ENCODE results near the gene ZNF112. TPM values are rescaled to one million over a fixed set of nuclear protein-coding genes. Genes with fewer than 3 reads are reported as not detected.
A peak's percentile ranks its signal among the peaks of the same experiment; 100 is the strongest.
"Not testable (repeated sequence)": the region's sequence is repeated elsewhere in the genome, so short reads cannot be mapped to it uniquely, and the experiment has no call there.

Gene ZNF112
- polyA plus RNA-seq (2013, experiment 1 of 2) = 2.5 TPM
- 3.5 TPM for polyA plus RNA-seq (2013, experiment 2 of 2)

- H3K27ac ChIP-seq (ENCODE audit: low read depth, low read length) = no peak within 1 kb of the TSS
- H3K4me3 ChIP-seq (ENCODE audit: low read length) = peak within 1 kb of the TSS; percentile 71
- H3K36me3 ChIP-seq (ENCODE audit: insufficient read depth, low read length) = no peaks in the 10 kb centered on the region
- H3K9ac ChIP-seq (ENCODE audit: low read depth, low read length) = peak within 1 kb of the TSS; percentile 58
- H3K4me1 ChIP-seq (ENCODE audit: insufficient read depth, low read length) = peaks cover 5% of the 10 kb centered on the region
- no peaks in the 10 kb centered on the region for H3K27me3 ChIP-seq (ENCODE audit: insufficient read depth, low read length)
- H3K9me3 ChIP-seq (ENCODE audit: insufficient read depth, low read depth, low read length) = peaks cover 6% of the 10 kb centered on the region; the same call in 1 of the 2 replicates
- WGBS = 2% methylated on average over 38 of the region's 38 CpGs
These were observed at the start of gene ZNF112 for GRCh38 chr19:44356383-44357111. Gene ZNF112 (minus strand): TSS chr19:44356680. CDS start chr19:44340539, 16,141 bp downstream.

GRCh38 chr19:44401139-44402115, 44.9 kb upstream of the ZNF112 start, which contains the start of gene ZNF285:
Gene ZNF285 (minus strand): TSS chr19:44401608. CDS start chr19:44397213, 4,395 bp downstream.
- H3K36me3 ChIP-seq (ENCODE audit: insufficient read depth, low read length) = no peaks in the 10 kb centered on the region
- H3K4me3 ChIP-seq (ENCODE audit: low read length) = peak within 1 kb of the TSS; percentile 81
- H3K9ac ChIP-seq (ENCODE audit: low read depth, low read length) = peak within 1 kb of the TSS; percentile 54
- H3K9me3 ChIP-seq (ENCODE audit: insufficient read depth, low read depth, low read length) = peaks cover 24% of the 10 kb centered on the region; the same call in 1 of the 2 replicates
- WGBS = 8% methylated on average over 37 of the region's 43 CpGs
- H3K27ac ChIP-seq (ENCODE audit: low read depth, low read length) = no peak within 1 kb of the TSS
- no peaks in the 10 kb centered on the region for H3K27me3 ChIP-seq (ENCODE audit: insufficient read depth, low read length)
- H3K4me1 ChIP-seq (ENCODE audit: insufficient read depth, low read length) = no peaks in the 10 kb centered on the region

- H3K9me3 ChIP-seq (ENCODE audit: insufficient read depth, low read depth, low read length) = peaks cover 12% of the 10 kb centered on the region; the same call in 1 of the 2 replicates
- not testable (repeated sequence) for H3K4me3 ChIP-seq (ENCODE audit: low read length); H3K27ac ChIP-seq (ENCODE audit: low read depth, low read length); H3K27me3 ChIP-seq (ENCODE audit: insufficient read depth, low read length); H3K4me1 ChIP-seq (ENCODE audit: insufficient read depth, low read length); H3K36me3 ChIP-seq (ENCODE audit: insufficient read depth, low read length); H3K9ac ChIP-seq (ENCODE audit: low read depth, low read length)
- 93% methylated on average over 2 of the region's 4 CpGs for WGBS
These were observed 32.8 kb upstream of the ZNF112 start for GRCh38 chr19:44389268-44389667.

GRCh38 chr19:44374789-44375188, 18.3 kb upstream of the ZNF112 start:
- Histone ChIP-seq H3K4me3 (ENCODE audit: low read length) (no peak overlapping the region), H3K27me3 (ENCODE audit: insufficient read depth, low read length) (no peaks in the 10 kb centered on the region), H3K9ac (ENCODE audit: low read depth, low read length) (no peak overlapping the region), H3K4me1 (ENCODE audit: insufficient read depth, low read length) (no peaks in the 10 kb centered on the region), H3K9me3 (ENCODE audit: insufficient read depth, low read depth, low read length) (peaks cover 36% of the 10 kb centered on the region), H3K27ac (ENCODE audit: low read depth, low read length) (no peak overlapping the region), H3K36me3 (ENCODE audit: insufficient read depth, low read length) (no peaks in the 10 kb centered on the region)
- 0% methylated on average over 1 of the region's 2 CpGs for WGBS

GRCh38 chr19:44371815-44372480, 15.5 kb upstream of the ZNF112 start:
- Histone ChIP-seq H3K36me3 (ENCODE audit: insufficient read depth, low read length) (no peaks in the 10 kb centered on the region), H3K4me1 (ENCODE audit: insufficient read depth, low read length) (no peaks in the 10 kb centered on the region), H3K4me3 (ENCODE audit: low read length) (no peak overlapping the region), H3K27me3 (ENCODE audit: insufficient read depth, low read length) (no peaks in the 10 kb centered on the region), H3K27ac (ENCODE audit: low read depth, low read length) (no peak overlapping the region), H3K9ac (ENCODE audit: low read depth, low read length) (no peak overlapping the region), H3K9me3 (ENCODE audit: insufficient read depth, low read depth, low read length) (peaks cover 28% of the 10 kb centered on the region)
- WGBS = 86% methylated on average over 20 of the region's 20 CpGs

- no peaks in the 10 kb centered on the region for H3K27me3 ChIP-seq (ENCODE audit: insufficient read depth, low read length)
- H3K4me3 ChIP-seq (ENCODE audit: low read length) = no peak overlapping the region
- H3K36me3 ChIP-seq (ENCODE audit: insufficient read depth, low read length) = no peaks in the 10 kb centered on the region
- H3K27ac ChIP-seq (ENCODE audit: low read depth, low read length) = no peak overlapping the region
- WGBS = 87% methylated on average over 17 of the region's 17 CpGs
- no peak overlapping the region for H3K9ac ChIP-seq (ENCODE audit: low read depth, low read length)
- H3K9me3 ChIP-seq (ENCODE audit: insufficient read depth, low read depth, low read length) = no peaks in the 10 kb centered on the region
- no peaks in the 10 kb centered on the region for H3K4me1 ChIP-seq (ENCODE audit: insufficient read depth, low read length)
These were observed 10.5 kb upstream of the ZNF112 start for GRCh38 chr19:44367024-44367423.

GRCh38 chr19:44346556-44346955, 9.9 kb downstream of the ZNF112 start:
- H3K27me3 ChIP-seq (ENCODE audit: insufficient read depth, low read length) = no peaks in the 10 kb centered on the region
- no peaks in the 10 kb centered on the region for H3K4me1 ChIP-seq (ENCODE audit: insufficient read depth, low read length)
- H3K9ac ChIP-seq (ENCODE audit: low read depth, low read length) = no peak overlapping the region
- no peaks in the 10 kb centered on the region; the same call in 1 of the 2 replicates for H3K36me3 ChIP-seq (ENCODE audit: insufficient read depth, low read length)
- H3K4me3 ChIP-seq (ENCODE audit: low read length) = no peak overlapping the region
- WGBS = 90% methylated on average over 4 of the region's 4 CpGs
- H3K27ac ChIP-seq (ENCODE audit: low read depth, low read length) = no peak overlapping the region
- H3K9me3 ChIP-seq (ENCODE audit: insufficient read depth, low read depth, low read length) = peaks cover 48% of the 10 kb centered on the region

GRCh38 chr19:44345959-44346358, 10.5 kb downstream of the ZNF112 start:
- peaks cover under 1% of the 10 kb centered on the region; the same call in 1 of the 2 replicates for H3K36me3 ChIP-seq (ENCODE audit: insufficient read depth, low read length)
- H3K4me1 ChIP-seq (ENCODE audit: insufficient read depth, low read length) = no peaks in the 10 kb centered on the region
- WGBS = 95% methylated on average over 3 of the region's 4 CpGs
- no peak overlapping the region for H3K4me3 ChIP-seq (ENCODE audit: low read length)
- peaks cover 45% of the 10 kb centered on the region for H3K9me3 ChIP-seq (ENCODE audit: insufficient read depth, low read depth, low read length)
- H3K27me3 ChIP-seq (ENCODE audit: insufficient read depth, low read length) = no peaks in the 10 kb centered on the region
- no peak overlapping the region for H3K27ac ChIP-seq (ENCODE audit: low read depth, low read length)
- H3K9ac ChIP-seq (ENCODE audit: low read depth, low read length) = no peak overlapping the region

- H3K27me3 ChIP-seq (ENCODE audit: insufficient read depth, low read length) = no peaks in the 10 kb centered on the region
- H3K9me3 ChIP-seq (ENCODE audit: insufficient read depth, low read depth, low read length) = peaks cover 51% of the 10 kb centered on the region
- no peaks in the 10 kb centered on the region for H3K4me1 ChIP-seq (ENCODE audit: insufficient read depth, low read length)
- peaks cover 18% of the 10 kb centered on the region for H3K36me3 ChIP-seq (ENCODE audit: insufficient read depth, low read length)
- 0% methylated on average over 1 of the region's 1 CpG for WGBS
- no peak overlapping the region for H3K9ac ChIP-seq (ENCODE audit: low read depth, low read length)
- no peak overlapping the region for H3K4me3 ChIP-seq (ENCODE audit: low read length)
- H3K27ac ChIP-seq (ENCODE audit: low read depth, low read length) = no peak overlapping the region
These were observed 12.2 kb downstream of the ZNF112 start for GRCh38 chr19:44344255-44344654.

- no peak overlapping the region for H3K27ac ChIP-seq (ENCODE audit: low read depth, low read length)
- no peak overlapping the region for H3K9ac ChIP-seq (ENCODE audit: low read depth, low read length)
- H3K36me3 ChIP-seq (ENCODE audit: insufficient read depth, low read length) = peaks cover 36% of the 10 kb centered on the region
- WGBS = 90% methylated on average over 2 of the region's 2 CpGs
- H3K4me1 ChIP-seq (ENCODE audit: insufficient read depth, low read length) = no peaks in the 10 kb centered on the region
- H3K27me3 ChIP-seq (ENCODE audit: insufficient read depth, low read length) = no peaks in the 10 kb centered on the region
- H3K9me3 ChIP-seq (ENCODE audit: insufficient read depth, low read depth, low read length) = peaks cover 56% of the 10 kb centered on the region
- no peak overlapping the region for H3K4me3 ChIP-seq (ENCODE audit: low read length)
These were observed 14.7 kb downstream of the ZNF112 start for GRCh38 chr19:44341794-44342193.
